ENCODE results near the gene ASPG. TPM values are rescaled to one million over a fixed set of nuclear protein-coding genes. Genes with fewer than 3 reads are reported as not detected.
A peak's percentile ranks its signal among the peaks of the same experiment; 100 is the strongest.

Gene ASPG
- total RNA-seq, 1 donor from 2014 or later: 4.6 TPM

- no peak for TF ChIP-seq CTCF (IDR thresholded peaks at IDR 0.05)
- peaks cover 29% of the 10 kb centered on the region for H3K27me3 ChIP-seq (ENCODE audit: low read depth)
- H3K4me3 ChIP-seq: no peak overlapping the region
- no peak for ATAC-seq
- H3K4me1 ChIP-seq: no peaks in the 10 kb centered on the region
- no peak for DNase-seq
- no peak overlapping the region for H3K27ac ChIP-seq
- intact Hi-C loops (cut with DNase I): no loop called here
- H3K36me3 ChIP-seq: no peaks in the 10 kb centered on the region
- no peaks in the 10 kb centered on the region for H3K9me3 ChIP-seq
Measured at GRCh38 chr14:104112609-104113571, 27.4 kb downstream of the ASPG start.

GRCh38 chr14:104113631-104114420 is 28.3 kb downstream of the ASPG start:
- Histone ChIP-seq H3K4me1 (no peaks in the 10 kb centered on the region), H3K4me3 (no peak overlapping the region), H3K27ac (no peak overlapping the region), H3K36me3 (no peaks in the 10 kb centered on the region), H3K27me3 (ENCODE audit: low read depth) (peaks cover 39% of the 10 kb centered on the region), H3K9me3 (no peaks in the 10 kb centered on the region)
- DNase-seq (no peak), ATAC-seq (no peak)
- no peak for TF ChIP-seq CTCF (IDR thresholded peaks at IDR 0.05)
- intact Hi-C loops (cut with DNase I): no loop called here

GRCh38 chr14:104114421-104115130 is 29.1 kb downstream of the ASPG start:
- ATAC-seq (no peak), DNase-seq (peak; percentile 47)
- peaks cover 44% of the 10 kb centered on the region for H3K27me3 ChIP-seq (ENCODE audit: low read depth)
- no peak for TF ChIP-seq CTCF (IDR thresholded peaks at IDR 0.05)
- H3K4me1 ChIP-seq: no peaks in the 10 kb centered on the region
- H3K27ac ChIP-seq: no peak overlapping the region
- no peak overlapping the region for H3K4me3 ChIP-seq
- no peaks in the 10 kb centered on the region for H3K36me3 ChIP-seq
- intact Hi-C loops (cut with DNase I): no loop called here
- H3K9me3 ChIP-seq: no peaks in the 10 kb centered on the region

- no peak for TF ChIP-seq CTCF (IDR thresholded peaks at IDR 0.05)
- Histone ChIP-seq H3K9me3 (no peaks in the 10 kb centered on the region), H3K27me3 (ENCODE audit: low read depth) (peaks cover 49% of the 10 kb centered on the region), H3K27ac (no peak overlapping the region), H3K36me3 (no peaks in the 10 kb centered on the region), H3K4me3 (no peak overlapping the region), H3K4me1 (no peaks in the 10 kb centered on the region)
- no peak for ATAC-seq
- DNase-seq: no peak
- intact Hi-C loops (cut with DNase I): no loop called here
Measured at GRCh38 chr14:104115131-104115600, 29.7 kb downstream of the ASPG start.

GRCh38 chr14:104115691-104116287 is 30.3 kb downstream of the ASPG start:
- Histone ChIP-seq H3K36me3 (no peaks in the 10 kb centered on the region), H3K4me3 (peak overlapping the region; percentile 60), H3K27me3 (ENCODE audit: low read depth) (peaks cover 49% of the 10 kb centered on the region), H3K4me1 (no peaks in the 10 kb centered on the region), H3K9me3 (no peaks in the 10 kb centered on the region), H3K27ac (no peak overlapping the region)
- intact Hi-C loops (cut with DNase I): no loop called here
- TF ChIP-seq CTCF (IDR thresholded peaks at IDR 0.05): no peak
- ATAC-seq: no peak
- no peak for DNase-seq

Measured in lower lobe of right lung (tissue), 2 donors.